Peyer's patch (tissue), 4 donors: Measurements from ENCODE around the gene TBRG1.

Experiments used
- CTCF ChIP-seq, 6 experiments: fragments of 450-650 bp in 4 of 6; fragments of 200-600 bp in 2 of 6; sonication (generic) in 1 of 6; IDR thresholded peaks; one replicate each; pipeline ENCODE4 v1.5.1; 2017 to 2019; ENCODE audit warnings: antibody characterized with exemption in 6 of 6, mild to moderate bottlenecking in 3 of 6, moderate library complexity in 1 of 6
- POLR2A ChIP-seq, 2 donors: fragments of 450-650 bp; IDR thresholded peaks; one replicate each; pipeline ENCODE4 v1.5.1; 2017; ENCODE audit warnings: antibody characterized with exemption in 2 of 2, mild to moderate bottlenecking in 2 of 2, moderate library complexity in 2 of 2

DNA sequence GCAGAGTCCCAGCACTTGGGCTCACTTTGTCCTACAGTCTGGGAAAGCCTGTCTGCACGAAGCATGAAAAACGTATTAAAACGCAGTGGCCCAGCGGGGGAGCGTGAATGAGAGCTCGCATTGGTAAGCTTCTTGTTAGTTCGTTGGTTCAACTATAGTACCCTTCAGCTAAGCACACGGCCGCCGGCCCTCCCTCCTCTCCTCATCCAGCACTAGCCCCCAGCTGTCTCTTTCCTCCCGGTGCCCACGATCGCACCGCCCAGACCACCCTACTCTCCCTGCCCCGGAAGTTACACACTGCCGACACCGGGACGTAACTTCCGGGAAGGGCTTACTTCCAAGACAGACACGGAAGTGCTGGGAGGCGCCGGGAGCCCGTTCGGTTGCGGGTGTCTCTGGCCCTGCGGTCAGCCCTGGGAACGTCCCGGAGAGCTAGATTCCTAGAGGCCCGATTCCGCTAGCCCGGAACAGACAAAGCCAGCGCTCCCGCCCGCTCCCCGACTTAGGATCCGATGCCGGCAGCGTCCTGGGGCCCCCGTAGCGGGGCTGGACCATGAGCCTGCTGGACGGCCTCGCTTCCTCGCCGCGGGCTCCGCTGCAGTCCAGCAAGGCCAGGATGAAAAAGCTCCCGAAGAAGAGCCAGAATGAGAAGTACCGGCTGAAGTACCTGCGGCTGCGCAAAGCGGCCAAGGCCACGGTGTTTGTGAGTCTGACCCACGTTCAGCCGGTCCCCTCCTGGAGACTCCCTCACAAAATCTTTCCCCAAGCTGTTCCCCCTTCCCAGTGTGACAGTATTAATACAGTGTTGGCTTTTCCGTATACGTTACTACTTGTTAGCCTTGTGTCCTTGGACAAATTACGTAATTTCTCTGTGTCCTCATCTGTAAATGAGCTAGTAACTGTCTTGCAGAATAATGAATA, at the start of gene TBRG1:
- TF ChIP-seq POLR2A (IDR thresholded peaks at IDR 0.05) (peak; percentile 80 to 83), CTCF (IDR thresholded peaks at IDR 0.05) (no peak)
